ENCODE results near the gene C6orf132.

Gene C6orf132

DNA sequence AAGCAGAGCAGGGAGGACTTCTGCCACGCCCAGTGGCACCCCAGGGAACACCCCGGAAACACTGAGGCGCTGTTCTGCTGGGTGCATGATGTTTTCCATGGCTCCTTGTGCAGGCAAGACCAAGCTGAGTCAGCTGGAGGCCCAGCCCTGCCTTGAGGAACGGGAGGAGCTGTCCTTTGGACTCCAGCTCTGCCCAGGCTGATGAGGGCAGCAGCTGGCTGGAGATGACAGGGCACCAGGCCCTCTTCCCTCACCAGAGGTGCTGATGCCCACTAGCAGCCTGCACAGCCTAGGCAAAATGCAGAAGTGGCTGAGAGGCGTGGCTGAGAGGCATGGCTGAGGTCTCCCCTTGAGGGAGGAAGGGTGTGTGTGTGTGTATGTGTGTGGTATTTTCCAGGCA lies 2.4 kb downstream of the C6orf132 start:
- Histone ChIP-seq H3K27me3 (replicated peaks; ENCODE audit: insufficient read depth, low read length) (peaks cover 19% of the 10 kb centered on the region), H3K4me2 (ENCODE audit: low read depth, low read length) (no peak overlapping the region), H3K9ac (ENCODE audit: low read length) (no peak overlapping the region), H3K4me3 (ENCODE audit: low read length) (no peak overlapping the region), H3K36me3 (replicated peaks; ENCODE audit: insufficient read depth, low read length) (no peaks in the 10 kb centered on the region), H3F3A (ENCODE audit: insufficient read depth, low read length) (no peaks in the 10 kb centered on the region), H3K9me3 (replicated peaks; ENCODE audit: insufficient read depth, low read length) (no peaks in the 10 kb centered on the region), H3K79me2 (ENCODE audit: low read length) (no peaks in the 10 kb centered on the region), H2AFZ (ENCODE audit: low read length) (no peak overlapping the region), H3K27ac (ENCODE audit: low read length) (no peak overlapping the region), H4K20me1 (ENCODE audit: insufficient read depth, low read length) (no peaks in the 10 kb centered on the region), H3K9me2 (replicated peaks; ENCODE audit: insufficient read depth, low read length) (no peaks in the 10 kb centered on the region), H3K4me1 (ENCODE audit: low read length) (no peaks in the 10 kb centered on the region)
- TF ChIP-seq, protein P1, sequence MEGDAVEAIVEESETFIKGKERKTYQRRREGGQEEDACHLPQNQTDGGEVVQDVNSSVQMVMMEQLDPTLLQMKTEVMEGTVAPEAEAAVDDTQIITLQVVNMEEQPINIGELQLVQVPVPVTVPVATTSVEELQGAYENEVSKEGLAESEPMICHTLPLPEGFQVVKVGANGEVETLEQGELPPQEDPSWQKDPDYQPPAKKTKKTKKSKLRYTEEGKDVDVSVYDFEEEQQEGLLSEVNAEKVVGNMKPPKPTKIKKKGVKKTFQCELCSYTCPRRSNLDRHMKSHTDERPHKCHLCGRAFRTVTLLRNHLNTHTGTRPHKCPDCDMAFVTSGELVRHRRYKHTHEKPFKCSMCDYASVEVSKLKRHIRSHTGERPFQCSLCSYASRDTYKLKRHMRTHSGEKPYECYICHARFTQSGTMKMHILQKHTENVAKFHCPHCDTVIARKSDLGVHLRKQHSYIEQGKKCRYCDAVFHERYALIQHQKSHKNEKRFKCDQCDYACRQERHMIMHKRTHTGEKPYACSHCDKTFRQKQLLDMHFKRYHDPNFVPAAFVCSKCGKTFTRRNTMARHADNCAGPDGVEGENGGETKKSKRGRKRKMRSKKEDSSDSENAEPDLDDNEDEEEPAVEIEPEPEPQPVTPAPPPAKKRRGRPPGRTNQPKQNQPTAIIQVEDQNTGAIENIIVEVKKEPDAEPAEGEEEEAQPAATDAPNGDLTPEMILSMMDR (IDR thresholded peaks at IDR 0.05; ENCODE audit: low read length): no peak
- TF ChIP-seq EZH2phosphoT487 (IDR thresholded peaks at IDR 0.05; ENCODE audit: low read length) (no peak), EZH2 (optimal IDR thresholded peaks at IDR 0.05; ENCODE audit: low read depth, low read length) (no peak)
- no peak for DNase-seq

GRCh38 chr6:42138630-42139619 lies 3.5 kb downstream of the C6orf132 start:
- Histone ChIP-seq H2AFZ (ENCODE audit: low read length) (no peak overlapping the region), H4K20me1 (ENCODE audit: insufficient read depth, low read length) (no peaks in the 10 kb centered on the region), H3K4me1 (ENCODE audit: low read length) (no peaks in the 10 kb centered on the region), H3K36me3 (replicated peaks; ENCODE audit: insufficient read depth, low read length) (no peaks in the 10 kb centered on the region), H3K79me2 (ENCODE audit: low read length) (no peaks in the 10 kb centered on the region), H3K27ac (ENCODE audit: low read length) (no peak overlapping the region), H3K9me2 (replicated peaks; ENCODE audit: insufficient read depth, low read length) (no peaks in the 10 kb centered on the region), H3F3A (ENCODE audit: insufficient read depth, low read length) (no peaks in the 10 kb centered on the region), H3K9me3 (replicated peaks; ENCODE audit: insufficient read depth, low read length) (no peaks in the 10 kb centered on the region), H3K9ac (ENCODE audit: low read length) (no peak overlapping the region), H3K4me3 (ENCODE audit: low read length) (no peak overlapping the region), H3K4me2 (ENCODE audit: low read depth, low read length) (no peak overlapping the region), H3K27me3 (replicated peaks; ENCODE audit: insufficient read depth, low read length) (peaks cover 19% of the 10 kb centered on the region)
- DNase-seq: no peak
- TF ChIP-seq, protein P1 (IDR thresholded peaks at IDR 0.05; ENCODE audit: low read length): no peak
- no peak for TF ChIP-seq EZH2phosphoT487 (IDR thresholded peaks at IDR 0.05; ENCODE audit: low read length)

GRCh38 chr6:42138190-42138589 lies 4.2 kb downstream of the C6orf132 start:
- no peak for DNase-seq
- Histone ChIP-seq H3K79me2 (ENCODE audit: low read length) (no peaks in the 10 kb centered on the region), H3K27me3 (replicated peaks; ENCODE audit: insufficient read depth, low read length) (peaks cover 19% of the 10 kb centered on the region), H3K4me2 (ENCODE audit: low read depth, low read length) (no peak overlapping the region), H3K4me1 (ENCODE audit: low read length) (no peaks in the 10 kb centered on the region), H3K9ac (ENCODE audit: low read length) (no peak overlapping the region), H4K20me1 (ENCODE audit: insufficient read depth, low read length) (no peaks in the 10 kb centered on the region), H3K27ac (ENCODE audit: low read length) (no peak overlapping the region), H3K36me3 (replicated peaks; ENCODE audit: insufficient read depth, low read length) (no peaks in the 10 kb centered on the region), H3K9me2 (replicated peaks; ENCODE audit: insufficient read depth, low read length) (no peaks in the 10 kb centered on the region), H3K4me3 (ENCODE audit: low read length) (no peak overlapping the region), H3K9me3 (replicated peaks; ENCODE audit: insufficient read depth, low read length) (no peaks in the 10 kb centered on the region), H2AFZ (ENCODE audit: low read length) (no peak overlapping the region), H3F3A (ENCODE audit: insufficient read depth, low read length) (no peaks in the 10 kb centered on the region)
- TF ChIP-seq EZH2 (optimal IDR thresholded peaks at IDR 0.05; ENCODE audit: low read depth, low read length): no peak

All from MM.1S (cell line).